Fibroblast of skin of left quadriceps (primary cell): ENCODE data around the gene VSIG4.

Experiments used
- DNase-seq, 2 experiments: peaks; one replicate each; pipeline ENCODE4 v3.0.0-alpha.2; 2013; ENCODE audit warnings: low read depth in 2 of 2

The VSIG4 gene

DNA sequence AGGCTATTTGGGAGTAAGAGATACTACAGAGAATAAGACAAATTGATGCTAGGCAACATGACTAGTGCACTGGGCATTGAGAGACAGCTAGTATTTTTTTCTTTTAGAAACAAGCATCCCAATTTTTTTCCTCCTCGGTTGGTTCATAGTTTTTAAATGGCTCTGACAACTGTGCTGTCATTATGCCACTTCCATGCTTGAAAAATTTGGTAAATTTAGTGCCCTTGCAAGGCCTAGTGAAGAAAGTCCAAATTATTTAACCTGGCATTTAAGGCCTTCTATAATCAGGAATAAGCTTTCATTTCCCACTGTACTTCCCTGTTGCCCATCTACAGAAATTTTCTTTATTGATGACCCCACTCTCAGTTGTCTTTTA lies 15.8 kb downstream of the VSIG4 start:
- DNase-seq: no peak

DNA sequence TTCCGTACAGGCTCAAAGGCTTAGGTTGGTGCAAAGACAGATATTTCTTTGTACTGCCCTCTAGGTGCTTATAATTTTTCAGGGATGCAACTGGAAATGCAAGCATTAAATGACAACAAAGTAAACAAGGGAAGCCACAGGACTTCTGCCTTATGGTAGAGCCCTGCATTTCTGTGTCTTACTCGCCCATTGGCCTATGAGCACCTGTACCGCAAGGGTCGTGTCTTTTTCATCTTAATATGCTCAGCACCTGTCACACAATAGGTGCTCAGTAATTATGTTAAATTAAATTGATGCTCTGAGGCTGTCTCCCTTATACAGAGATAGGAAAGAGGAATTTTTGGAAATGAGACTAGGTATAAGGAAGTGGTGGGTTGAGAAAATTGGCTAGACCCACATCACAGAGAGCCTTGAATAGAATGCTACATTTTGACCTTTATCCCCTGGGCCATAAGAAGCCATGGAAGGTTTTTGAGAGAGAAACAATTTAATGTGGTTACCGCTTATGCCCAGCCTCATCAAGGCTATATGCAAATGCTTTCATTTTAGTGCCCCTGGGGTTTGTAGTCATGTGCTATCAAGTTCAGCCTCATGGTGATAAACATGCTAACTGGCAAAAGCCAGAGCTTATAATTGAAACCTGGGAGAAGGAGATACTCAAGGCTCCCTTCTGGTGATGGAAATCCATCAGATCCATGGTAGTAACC lies 16.3 kb downstream of the VSIG4 start:
- no peak for DNase-seq

DNA sequence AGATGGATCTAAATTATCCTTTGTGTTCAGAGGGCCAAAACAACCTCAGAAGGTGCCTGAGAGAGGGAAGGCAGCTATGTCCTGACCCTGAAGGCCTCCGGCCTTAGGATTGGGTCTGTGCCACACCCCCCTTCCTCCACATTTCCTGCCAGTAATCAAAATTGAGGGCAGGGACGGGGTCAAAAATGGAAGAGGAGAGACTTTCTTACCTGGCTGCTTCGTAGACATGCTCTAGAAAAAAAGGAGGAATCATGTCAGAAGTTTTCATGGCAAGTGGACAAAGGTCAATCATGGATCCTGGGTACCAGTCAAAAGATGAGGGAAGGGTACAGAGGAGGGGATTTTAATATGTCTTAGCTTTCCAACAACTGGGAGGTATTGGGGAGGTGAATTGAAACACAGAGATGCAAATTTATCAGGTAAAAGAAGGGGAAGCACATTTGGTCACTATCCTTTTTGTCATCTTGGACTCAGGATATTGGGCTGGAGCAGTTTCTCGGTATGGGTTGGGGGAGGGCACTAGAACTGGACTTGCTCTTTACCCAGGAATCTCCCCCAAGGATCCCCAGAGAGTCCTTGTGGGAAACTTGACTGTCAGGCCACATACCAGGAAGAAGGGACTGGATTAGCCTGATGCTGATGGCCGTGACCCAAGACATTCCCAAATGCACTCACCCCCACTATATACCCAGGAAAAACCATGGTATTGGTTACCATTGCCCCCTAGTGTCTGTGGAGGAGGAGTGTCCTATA lies 17.1 kb downstream of the VSIG4 start:
- no peak for DNase-seq

DNA sequence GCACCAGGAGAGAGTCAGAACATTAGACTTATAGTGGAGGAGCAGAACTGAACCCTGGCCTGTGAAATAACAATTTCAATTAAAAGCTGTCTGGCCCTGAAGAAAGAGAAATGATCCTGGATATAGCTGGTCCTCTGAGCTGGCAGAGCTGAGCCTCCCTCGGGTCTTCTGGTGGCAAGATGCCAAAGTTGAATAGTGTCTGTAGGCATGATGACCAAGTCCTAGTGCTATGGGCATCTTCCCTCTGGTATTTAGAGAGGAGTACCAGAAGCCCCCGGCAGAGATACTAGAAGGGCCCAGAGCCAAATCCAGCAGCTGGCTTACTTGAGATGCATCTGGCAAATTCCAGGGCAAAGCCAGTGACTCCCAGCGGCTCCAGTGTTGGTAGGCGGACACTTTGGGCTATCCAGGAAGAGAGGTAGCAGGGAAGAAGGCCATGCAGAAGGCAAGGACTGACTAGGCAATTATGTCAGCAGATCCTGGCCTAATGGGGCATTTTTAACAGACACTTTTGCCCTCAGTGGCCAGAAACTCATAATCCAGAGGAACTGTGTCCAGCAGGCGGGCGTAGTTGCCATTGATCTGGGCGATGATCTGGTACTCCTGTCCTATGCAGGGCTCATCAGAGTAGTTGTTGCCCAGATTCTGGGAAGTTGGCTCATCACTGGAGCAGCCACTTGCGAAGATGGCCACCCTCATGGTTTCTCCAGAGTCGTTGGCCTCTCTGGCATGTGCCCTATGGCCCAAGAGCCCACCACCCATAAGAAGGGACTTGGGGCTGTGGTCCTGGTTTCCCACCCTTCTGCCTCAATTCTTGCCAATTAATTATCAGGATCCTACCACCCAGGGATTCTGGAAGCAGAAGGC lies 17.9 kb downstream of the VSIG4 start:
- no peak for DNase-seq

DNA sequence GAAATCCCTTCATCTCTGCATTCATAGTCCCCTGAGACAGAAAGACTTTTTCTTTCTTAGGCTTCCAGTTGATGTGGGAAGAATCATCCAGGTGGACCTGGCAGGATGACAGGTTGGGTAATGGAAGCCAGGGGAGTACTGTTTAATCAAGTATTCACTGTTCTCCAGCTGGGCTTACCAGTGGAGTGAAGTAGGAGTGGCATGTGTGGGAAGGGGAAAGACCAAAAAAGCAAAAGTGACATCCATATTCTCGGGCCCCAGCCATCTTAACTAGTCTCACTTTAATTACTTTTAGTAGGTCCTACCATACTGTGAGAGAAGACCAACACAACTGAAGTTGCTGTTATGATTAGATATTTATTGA lies 18.5 kb downstream of the VSIG4 start:
- DNase-seq: no peak

DNA sequence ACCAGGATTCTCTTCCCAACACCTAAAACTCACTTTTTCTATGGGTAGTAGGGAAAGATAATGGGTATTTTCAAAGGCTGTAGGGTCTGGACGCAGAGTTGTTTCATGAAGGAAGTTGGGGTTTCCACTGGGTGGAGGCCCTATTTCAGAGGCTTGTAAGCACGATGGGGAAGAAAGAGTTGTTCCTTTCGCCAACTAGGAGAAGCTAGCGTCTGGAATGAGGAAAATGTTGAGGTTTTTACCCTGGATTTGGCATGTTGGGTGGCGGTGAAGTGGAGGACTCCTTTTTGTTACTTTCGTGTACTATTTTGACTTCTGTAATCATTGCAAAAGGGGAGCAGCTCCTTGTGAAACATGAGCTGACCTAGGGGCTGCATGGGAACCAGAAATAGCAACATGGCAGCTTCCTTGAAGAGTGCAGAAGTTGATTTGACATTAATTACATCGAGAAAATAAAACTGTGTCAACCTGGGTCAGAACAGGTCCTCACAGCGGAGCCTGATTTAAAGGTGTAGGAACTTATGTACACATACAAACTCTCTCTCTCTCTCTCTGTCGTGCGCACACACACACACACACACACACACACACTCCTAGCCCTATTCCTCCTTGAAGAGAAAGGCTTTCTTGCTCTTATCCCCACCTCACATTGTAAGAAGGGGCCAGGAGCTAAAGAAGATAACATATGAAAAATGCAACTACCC lies 19.1 kb downstream of the VSIG4 start:
- no peak for DNase-seq

DNA sequence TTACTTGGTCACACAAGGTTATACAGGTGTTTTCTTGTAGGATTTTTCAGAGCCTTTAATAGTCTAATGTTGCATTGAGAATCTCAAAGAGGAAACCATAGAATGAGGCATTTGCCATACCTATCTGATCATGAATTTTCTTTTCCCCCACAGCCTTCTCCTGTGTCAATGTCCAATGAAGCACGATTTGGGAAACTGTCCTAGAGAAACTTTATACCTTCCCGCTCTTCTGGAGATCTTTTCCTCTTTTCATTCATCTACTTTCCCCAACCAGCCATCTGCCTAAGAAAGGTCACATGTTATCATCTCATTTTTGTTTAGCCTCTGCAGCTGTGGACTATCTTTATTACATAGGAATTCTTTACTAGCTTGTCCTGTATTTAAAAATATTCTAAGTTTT lies 19.9 kb downstream of the VSIG4 start:
- no peak for DNase-seq

DNA sequence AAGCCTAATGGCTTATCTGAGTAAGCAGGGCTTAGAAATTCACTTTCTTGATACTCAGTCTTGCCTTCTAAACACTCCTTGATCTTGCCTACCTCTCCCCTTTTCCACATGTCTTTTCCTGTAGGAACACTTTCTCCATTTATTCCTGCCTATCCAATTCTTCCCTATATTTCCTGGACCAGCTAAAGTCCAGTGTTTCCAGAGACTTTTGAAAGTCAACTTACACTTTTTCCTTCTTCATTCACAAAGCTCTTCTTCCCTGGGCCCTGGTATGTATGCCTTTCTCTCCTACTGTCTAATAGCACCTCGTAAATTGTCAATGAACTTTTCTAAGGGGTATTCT lies 20.6 kb downstream of the VSIG4 start:
- no peak for DNase-seq

DNA sequence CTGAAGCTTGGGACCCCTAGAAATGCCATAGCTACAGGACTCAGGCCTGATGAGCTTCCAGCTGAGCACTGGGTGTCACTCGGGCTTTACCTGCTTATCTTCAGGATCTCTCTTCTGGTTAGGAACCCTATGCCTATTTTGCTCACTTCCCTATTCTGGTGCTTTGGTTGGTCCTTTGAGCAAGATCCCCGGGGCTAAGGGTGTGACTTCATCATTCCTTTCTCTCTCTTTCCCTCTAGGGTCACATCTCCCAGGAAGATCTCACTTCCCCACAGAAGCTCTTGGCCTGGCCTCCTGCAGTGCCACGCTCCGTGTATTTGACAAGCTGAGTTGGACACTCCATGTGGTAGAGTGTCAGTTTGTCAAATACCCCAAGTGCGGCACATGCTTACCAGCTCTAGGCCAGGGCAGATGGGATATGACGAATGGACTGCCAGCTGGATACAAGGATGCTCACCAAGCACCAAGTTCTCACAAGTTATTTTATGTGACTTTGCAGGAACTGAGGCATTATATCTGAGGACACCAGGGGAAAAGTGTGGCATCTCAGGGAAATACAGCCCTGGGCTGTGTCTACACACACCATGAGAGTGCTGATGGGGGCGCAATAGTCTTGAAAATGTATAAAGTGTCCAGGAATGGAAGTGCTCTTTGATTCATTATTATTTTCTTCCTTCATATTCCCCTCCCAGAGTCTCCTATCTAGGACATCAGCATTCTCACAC lies 21.1 kb downstream of the VSIG4 start:
- DNase-seq: no peak

DNA sequence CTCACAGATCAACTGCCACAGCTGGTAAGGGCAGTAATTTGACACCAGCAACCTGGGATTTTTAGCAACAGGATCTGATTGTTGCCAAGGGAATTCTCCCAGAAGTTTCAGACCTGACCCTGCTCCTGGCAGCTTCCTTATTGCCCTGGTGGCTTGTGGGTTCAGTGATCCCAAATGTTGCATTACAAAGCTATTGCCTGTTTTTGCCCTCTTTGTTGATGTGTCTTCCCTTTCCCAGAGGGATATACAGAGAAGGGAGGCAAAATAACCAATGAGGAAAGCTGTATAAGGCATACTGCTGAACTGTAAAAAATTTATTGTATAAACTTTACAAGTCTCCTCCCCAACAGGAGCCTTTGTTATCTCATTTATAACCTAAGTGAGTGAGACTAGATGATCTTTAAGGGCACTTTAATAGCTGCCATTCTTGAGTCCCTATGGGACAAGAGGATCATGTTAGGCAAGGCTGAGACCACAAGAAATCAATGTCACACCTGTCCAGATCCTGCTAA lies 22.2 kb downstream of the VSIG4 start:
- no peak for DNase-seq

DNA sequence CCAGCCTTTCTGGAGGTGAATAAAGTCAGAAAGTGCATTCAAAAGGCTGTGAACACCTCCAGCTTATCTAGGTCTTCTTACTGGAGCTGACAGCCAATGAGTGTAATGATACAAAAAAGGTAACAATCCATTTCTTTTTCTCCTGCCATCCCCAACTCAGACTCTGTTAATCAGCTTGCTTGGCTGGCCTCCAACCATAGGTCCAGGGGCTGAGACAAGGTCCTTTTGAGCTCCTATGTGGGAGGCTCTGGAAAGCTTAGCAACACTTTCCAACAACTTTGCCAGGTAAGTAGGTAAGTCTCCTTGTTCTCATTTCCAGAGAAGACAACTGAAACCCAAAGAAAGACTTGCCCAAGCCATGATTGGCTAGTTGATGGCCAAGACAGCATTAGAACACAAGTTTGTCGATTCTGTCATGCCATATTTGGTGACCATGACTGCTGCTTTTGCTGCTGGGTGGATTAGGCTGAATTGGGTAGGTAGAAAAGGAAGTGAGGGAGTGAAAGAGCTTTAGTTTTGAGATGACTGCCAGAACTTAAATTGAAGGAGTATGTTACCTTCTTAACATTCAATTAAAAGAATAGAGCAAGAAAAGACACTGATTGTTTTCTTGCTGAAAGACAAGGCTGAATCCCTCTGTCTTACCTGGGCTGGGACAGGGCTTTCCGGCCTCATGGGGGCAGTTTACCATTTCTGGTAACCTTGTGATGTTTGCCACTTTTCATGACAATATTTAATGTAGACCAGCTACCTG lies 22.8 kb downstream of the VSIG4 start:
- no peak for DNase-seq

DNA sequence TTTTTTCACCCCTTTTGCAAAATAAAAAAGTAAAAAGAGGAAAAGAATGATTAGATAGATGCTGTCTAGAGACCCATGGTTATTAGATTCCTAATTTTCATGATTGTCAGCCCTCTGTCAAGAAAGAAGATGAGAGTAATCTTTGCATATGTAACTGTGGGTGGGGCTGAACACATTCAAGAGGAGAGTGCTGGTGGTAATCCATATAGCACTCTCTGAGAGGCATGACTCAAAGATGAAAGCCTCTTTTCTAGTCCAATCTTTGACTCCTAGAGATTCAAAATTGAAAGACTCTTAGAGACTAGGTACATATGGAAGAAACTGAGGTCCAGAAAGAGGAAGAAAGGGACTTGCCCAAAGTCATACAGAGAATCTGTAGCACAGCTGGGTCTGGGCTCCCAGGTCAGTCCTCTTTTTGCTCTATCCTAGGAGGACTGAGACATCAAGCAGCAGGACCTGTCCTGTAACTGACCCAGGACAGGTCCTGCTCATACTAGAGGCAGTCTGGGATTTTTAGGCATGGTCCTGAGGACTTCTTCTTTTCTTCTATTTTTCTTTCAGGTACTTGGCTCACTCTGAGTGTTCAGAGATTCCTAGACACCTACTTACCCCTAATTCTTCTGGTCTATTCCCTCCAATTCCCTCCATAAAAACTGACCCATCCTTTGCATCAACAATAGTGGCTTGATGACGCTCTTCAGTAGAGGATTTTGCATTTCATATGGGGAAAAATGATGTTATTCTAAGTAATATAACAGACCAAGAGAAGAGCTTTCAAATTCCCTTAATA lies 23.8 kb downstream of the VSIG4 start:
- DNase-seq: no peak

DNA sequence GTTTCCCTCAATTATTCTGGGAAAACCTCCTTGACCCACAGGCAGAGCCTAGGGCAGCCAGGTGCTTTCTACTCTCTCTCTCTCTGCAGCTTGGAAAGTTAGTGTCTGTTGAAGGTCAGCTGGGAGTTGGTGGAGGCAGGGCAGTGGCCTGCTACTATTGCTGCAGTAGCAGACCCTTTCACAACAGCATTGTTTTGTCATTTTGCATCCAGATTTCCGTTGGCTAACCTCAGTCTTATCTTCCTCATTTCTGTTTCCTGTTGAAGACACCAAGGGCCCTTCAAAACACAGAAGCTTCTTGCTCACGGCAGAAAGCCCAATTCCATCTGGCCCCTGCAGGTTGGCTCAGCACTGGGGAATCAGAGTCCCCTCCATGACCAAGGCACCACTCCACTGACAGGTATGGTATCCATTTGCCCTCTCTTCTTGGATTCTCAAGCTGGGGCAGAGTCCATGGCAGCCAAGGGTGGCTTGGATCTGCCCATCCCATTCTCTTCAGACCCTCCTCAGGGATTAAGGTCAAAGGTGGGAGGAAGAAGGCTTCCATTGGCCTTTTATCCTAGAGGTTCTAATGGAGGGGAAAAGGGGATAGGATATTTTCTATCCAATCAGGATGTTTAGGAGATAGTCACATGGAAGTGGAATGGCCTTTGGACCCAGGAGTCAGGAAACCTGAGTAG lies 24.6 kb downstream of the VSIG4 start:
- no peak for DNase-seq

DNA sequence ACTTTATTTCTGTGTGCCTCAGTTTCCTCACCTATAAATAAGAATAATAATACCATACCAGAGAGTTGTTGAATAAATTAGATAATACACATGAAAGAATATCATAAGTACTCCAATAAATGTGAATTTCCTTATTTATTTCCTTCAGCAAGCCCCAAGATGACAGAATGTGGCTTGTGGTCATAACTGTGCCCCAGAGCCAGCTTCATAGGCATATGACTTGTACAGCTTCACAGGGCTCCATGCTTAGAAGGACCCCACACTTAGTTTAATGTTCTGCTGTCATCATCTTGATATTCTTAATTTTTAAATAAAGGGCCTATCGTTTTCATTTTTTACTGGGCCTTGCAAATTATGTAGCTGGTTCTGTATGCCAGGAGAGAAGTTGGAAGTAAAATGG lies 25.3 kb downstream of the VSIG4 start:
- no peak for DNase-seq

DNA sequence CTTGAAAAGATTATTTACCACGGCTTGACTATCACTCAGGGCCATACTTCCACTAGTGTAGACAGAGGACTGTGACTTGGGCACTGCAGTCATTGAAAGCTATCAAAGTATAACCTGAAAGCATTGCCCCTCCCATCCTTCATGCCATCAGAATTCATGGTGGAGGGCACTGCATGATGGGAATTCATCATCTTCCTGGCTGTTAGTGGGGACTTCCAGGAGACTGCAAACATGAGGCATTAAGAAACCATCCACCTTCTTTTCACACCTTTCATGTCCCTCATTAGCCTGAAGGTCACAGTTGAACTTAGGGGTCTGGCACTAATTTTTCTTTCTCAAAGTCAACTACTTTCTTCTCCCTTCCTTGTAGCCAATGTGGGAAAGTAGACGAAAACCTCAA lies 25.8 kb downstream of the VSIG4 start:
- no peak for DNase-seq

DNA sequence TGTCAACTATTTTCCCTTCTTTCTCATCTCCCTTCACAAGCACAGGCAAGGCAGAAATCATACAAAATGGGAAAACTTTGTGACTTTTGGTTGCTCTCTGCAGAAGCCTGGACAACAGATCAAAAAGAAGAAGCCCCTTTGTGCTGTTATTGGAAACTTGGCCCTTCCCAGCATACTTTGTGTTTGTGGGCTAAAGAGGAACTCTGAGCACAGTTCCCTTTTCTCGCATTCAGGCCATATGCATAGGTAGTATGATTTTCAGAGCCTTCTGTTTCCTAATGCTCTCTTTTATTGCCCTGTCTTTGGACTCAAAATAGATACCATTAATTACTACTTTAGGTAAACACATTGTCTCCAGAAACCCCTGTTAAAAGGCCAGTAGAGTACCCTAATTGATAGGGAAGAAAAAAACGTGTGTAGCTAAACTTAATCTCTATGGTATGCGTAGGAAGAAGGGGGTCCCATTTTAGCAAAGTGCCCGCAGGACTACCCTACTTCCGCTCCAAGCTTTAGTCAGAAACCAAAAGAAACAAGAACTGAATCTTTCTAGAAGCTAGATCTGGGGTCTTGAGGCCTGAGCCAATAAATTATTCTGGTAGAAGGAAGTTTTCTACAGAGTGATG lies 26.6 kb downstream of the VSIG4 start:
- DNase-seq: no peak

DNA sequence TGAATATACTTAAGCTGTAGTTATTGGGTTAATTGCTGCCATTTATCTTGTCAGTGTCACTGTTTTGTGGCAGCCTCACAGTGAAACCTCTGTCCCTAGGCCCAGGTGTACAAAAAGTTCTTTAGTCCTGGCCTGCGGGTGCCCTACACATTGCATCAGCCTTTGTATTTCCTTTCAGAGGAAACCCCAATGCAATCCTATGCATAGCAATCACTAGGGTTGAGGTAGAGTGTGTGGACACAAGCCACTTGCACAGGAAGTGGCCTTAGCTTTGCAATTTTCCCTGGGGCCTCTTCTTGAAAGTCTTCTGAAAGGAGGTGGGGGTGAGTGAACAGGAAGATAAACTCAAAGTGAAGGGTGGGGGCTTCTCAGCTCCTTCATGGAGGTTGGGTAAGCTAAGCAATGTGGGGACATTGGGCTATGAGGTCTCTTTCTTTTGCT lies 27.8 kb downstream of the VSIG4 start:
- no peak for DNase-seq

DNA sequence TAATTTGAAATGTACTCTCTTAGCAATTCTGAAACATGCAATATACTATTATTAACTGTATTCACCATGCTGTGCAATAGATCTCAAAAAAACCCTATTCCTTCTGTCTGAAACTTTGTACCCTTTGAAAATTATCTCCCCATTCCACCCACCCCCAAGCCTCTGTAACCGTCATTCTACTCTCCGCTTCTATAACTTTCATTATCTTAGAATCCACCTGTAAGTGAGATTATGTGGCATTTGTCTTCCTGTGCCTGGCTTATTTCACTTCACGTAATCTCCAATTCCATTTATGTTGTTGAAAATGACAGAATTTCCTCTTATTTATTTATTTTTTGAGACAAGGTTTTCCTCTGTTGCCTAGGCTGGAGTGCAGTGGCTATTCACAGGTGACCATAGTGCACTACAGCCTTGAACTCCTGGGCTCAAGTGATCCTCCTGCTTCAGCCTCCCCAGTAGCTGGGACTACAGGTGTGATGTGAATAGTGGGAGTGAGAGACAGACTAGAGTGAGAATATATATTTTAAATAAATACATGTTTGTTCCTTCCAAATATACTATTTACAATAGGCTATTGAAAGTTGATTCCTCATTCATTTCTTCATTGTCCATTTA lies 30.5 kb downstream of the VSIG4 start:
- no peak for DNase-seq
